HG03039 (cell line): Measurements from ENCODE around the gene HSD11B2.

ENCODE experiments used
- ATAC-seq: cut with Tn5 transposase; IDR thresholded peaks from one replicate; pipeline ENCODE4 v1.9.1; 2021; ENCODE audit warnings: mild to moderate bottlenecking, moderate library complexity; ENCODE audit not compliant: unreplicated experiment

Gene HSD11B2

DNA sequence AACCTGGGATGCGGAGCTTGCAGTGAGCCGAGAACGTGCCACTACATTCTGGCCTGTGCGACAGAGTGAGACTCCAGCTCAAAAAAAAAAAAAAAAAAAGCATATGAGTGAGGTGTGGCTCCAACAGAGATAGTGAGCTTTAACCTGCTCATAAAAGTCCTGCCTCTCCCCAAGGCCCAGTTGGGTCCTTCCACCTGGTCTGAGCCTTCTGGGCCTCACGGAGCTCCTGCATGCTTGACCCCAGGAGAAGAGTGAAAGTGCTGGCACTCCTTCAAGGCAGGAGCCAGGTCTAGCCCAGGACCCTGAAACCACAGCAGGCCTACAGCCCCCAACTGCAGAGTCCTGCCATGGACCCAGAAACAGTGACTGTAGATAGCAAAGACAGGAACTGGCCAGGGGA lies 17.7 kb downstream of the HSD11B2 start:
- no peak for ATAC-seq

DNA sequence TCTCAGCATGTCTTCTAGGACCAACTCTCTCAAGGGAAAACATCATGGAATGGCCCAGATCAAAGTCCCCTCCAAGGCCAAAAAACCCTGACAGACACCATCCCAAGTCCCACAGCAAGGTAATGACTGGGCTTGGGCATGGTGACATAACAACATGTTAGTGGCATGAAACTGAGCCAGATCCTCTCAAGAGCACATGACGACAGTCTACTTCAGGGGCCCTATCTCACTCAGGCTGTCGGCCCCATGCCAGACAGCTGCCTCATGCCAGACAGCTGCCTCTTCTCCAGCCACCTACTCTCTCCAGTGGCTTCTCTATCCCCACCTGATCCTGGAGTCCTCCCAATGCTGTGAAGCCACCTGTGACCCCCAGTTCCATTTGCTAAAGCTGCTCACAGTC lies 18.4 kb downstream of the HSD11B2 start:
- no peak for ATAC-seq

DNA sequence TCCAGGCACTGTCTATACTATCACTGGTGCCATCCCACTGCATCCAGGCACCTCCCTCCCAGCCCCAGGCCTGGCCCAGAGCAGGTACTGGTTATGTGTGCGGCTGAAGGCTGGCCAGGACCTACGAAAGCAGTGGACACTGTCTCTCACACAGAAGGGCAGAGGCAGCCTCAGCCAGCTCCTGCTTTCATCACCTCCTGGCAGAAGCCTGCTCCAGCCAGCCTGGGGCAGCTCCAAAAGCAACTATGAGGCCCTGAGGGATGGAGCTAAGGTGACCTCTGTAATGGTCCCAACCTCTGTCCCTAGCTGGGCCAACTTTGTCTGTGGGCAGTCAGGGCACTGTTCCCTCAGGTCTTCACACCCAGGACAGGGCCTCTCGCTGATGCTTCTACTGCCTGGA lies 18.8 kb downstream of the HSD11B2 start:
- no peak for ATAC-seq

DNA sequence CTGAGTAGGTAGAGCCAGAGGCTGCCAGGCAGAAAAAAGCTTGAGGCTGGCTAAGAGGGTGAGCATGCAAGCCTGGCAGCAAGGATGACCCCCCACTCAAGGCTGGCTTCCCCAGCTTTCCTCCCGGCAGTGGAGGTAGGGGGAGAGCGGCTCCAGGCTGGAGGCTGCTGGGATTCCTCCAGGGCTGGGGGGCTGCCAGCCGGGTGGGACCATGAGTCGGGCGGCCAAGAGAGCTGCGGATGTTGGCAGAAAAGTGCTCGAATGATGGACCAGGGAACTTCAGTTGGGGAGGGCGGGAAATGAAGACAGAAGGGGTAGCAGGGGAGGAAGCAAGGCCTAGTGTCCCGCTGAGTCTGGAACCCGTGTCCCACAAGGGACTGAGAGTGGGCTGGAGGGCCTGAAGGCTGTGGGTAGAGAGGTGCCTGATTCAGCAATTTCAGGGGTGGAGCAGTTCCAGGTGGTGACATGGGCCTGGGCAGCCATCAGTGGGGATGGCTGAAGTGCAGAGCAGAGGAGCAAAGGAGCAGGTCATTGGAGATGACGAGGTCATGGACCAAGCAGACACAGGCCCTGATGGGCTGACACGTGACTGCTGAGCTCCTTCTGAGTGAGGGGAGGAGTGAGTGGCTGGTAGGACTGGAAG lies 20.3 kb downstream of the HSD11B2 start:
- no peak for ATAC-seq

DNA sequence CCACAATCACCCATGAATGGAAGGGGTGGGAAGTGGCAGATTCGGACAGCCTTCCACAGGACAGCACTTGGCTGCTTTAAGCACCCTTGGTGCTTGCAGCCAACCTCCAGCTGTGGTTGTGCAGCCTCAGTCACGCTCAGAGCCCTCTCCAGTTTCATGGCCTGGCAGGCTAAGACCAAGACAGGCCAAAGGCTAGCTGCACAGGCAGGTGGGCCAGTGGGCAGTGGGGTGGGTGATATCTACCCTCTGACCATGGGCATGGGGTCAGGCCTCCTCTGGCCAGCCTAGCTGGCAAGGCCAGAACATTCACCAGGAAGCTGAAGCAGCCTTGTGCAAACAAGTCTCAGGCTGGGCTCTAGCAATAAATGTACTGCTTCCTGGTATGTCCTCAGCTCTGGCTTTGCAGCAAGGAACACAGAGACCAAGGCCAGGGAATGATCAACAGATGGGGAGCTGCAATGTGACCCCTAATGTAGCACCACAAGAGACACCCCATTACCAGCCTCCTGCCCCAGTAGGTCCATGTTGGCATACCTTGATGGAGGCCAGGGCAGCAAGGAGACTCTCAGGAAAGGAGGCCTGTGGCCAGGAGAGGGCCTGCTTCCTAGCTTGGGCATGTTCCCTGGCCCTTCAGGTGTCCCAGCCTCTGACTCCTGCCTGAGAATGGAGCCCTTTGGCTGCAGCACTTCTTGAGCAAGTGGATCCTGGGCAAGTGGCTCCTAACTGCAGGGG lies 20.9 kb downstream of the HSD11B2 start:
- no peak for ATAC-seq

DNA sequence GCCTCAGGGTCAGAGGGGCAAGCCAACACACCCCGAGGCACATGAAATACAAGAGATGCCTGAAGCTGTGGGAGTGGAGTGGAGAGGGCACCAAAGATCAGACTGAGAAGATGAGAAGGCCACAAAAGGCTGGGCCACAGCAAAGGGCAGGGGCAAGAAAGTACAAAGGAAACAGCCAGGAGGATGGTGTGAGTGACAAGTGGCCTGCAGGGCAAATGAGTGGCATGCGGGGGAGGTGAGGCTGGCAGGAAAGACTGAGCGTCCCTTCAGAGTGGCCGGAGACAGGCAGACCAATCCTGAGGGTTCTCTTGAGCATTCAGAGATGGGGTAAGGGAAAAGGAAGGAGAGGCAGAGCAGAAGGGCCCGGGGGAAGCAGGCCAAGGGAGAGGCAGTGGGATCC lies 23.2 kb downstream of the HSD11B2 start:
- ATAC-seq: no peak

DNA sequence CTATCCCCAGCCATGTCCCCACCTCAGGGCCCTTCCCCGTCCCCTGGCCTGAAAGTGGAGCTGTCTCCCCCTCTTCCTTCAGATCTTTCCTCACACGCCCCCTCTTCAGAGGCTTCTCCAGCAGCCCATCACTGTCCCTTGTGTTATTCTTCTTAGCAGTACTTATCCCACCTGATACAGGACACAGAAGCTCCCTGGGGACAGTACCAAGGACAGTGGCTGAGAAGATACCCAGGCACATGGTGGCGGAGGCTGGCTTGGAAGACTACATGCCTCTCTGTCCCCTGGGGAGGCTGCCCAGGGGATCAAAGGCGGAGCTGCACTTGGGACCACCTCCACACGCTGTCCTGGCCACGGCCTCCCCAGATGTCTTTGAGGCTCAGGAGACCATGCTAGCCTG lies 23.9 kb downstream of the HSD11B2 start:
- ATAC-seq: no peak

DNA sequence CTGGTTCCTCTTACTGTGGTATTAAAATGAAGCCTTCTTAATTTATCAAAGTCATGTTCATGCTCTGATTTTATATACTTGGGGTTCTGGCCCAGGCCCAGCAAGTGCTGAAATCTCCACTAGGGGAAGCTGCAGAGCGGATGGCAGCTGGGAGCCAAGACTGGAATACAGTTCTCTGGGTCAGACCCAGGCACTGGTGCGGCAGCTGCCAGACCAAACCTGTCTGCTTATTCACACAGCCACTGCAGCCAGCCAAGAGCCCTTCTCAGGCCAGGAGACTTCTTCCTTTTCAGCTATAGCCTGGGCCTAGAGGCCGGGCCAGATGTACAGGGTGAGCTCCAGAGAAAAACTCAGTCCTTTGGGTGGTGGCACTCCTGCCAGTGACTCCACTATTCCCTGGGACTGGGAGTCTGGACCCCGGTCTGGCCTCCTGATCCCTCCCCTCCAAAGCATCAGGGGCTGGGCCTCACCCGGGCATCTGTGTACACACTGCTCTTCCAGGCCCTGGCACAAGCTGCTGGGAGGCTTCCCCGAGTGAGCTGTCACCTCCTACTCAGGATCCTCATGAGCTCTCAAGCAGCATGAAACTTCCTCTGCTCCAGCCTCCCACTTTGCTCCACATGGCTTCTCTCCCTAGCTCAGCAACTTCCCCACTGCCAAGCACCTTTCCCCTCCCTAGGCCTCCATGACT lies 25.6 kb downstream of the HSD11B2 start:
- no peak for ATAC-seq

DNA sequence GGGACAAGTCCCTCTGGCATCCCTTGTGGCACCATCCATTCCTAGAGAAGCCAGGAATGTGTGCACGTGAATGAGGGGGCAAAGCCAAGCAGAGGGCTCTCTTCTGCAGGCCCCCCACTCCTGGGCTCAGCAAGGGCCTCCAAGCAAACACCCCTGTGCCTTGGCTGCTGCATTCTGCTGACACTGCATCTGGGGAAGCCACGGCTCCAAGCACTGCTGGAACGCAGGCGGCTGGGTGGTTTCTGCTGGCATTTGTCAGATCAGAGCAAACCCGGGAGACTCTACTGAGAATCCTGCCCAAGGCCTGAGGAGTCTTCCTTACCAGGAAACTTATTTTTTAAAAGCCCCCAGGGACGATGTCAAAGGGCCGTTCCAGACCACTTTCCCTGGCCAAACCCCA lies 26.7 kb downstream of the HSD11B2 start:
- ATAC-seq: no peak

DNA sequence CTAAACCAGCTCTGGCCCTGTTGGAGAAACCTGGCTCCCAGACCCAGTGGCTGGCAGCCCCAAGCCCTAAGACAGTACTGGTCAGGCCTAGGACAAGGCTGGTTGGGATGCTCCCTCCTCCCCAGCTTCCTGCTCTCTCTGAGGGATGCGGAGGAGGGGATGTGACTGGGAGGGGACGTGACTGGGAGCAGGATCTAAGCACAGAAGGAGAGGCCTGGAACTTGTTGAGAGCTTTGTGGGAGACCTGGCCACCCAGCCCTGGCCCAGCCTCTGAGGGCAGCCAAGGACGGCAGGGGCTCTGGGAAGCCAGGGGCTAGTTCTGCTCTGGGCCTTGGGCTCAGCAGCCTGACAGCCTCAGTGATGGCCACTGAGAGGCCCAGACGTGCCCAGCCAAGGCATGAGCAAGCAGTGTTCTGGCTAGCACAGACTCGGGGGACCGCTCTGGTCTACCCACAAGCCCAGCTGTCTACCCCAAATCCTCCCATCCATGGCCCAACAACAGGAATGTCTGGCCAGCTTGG lies 27.3 kb downstream of the HSD11B2 start:
- ATAC-seq: no peak

DNA sequence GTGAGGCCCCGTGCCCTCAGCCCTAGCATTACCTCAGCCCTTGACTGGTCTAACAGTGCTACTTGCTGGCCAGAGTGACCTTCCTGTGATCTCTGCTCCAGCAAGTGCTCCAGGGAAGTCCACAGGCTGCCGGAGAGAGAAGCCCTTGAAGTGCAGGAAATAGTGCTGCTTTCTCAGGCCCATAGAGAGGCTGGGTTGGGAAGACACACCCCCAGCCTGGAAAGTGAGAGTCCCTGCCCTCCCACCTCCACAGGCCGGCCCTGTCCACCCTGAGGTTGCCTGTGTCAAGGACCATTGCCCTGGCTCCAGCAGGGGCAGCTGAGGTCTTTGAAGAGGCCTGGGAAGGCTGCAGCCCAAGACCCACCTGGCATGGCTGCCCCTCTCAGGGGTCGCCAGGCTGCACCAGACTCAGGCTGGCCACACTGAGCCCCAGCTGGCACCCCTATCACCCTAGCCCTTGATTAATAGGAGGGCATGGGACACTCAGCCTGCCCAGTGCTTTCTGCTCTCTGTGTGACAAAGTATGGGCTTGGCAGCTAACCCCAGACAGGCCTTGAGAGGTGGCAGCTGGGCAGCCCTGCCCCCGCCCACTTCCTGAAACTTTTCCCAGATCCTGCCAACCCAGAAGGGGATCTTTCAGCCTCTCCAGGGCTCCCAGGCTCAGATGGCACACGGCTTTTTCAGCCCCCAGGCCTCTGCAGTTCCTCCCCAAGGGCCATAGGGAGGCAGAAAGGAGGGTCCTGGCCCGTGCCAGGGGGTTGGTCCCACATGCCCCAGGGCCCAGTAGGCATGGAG lies 28.3 kb downstream of the HSD11B2 start:
- ATAC-seq: no peak

DNA sequence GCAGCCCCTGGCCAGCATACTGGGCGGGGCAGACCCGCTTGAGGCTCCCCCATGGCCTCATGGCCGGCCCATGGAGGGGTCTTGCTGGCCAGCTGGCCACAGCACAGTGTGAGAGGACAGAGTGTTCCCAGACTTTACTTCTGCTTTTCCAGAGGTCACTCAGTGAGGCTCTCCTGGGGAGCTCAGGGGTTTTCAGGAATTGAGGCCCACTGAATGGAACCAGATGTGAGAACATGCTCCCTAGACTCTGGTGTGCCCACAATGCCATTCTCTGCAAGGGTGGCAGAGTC lies 28.9 kb downstream of the HSD11B2 start:
- ATAC-seq: no peak

DNA sequence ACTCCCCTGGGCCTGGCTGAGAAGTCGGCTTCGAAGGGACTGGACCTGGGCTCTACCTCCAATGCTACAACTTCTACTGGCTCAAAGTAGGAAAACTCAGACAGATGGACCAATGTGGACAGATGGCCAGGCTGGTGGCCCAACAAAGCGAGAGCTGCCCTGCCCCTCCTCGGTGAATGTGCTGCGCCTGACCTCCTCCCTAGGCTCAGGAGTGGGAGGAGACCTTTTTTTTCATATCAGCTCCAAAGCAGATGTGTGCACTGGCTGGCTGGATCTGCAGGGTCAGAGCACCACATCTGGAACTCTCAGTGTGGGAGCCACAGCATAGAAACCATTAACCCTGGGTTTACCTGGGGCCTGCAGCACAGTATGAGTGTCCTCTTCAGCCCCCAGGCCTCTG lies 29.2 kb downstream of the HSD11B2 start:
- no peak for ATAC-seq

DNA sequence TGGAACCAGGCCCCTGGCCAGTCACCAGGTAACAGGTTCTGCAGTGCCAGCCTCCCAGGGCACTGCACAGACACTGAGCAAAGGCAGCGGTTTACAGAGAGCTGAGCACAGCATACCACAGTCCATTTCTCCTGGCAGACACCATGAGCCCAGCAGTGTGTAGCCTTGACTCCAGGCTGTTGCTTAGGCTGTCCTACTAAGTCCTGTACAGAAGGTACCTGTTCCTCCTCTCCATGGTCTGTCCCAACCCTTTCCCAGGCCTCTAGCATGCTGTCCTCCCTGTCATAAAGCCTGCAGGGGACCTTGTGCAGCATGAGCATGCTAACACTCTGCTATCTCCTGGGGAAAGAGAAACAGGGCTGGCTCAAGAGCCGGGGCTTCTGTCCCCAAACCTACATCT lies 30.0 kb downstream of the HSD11B2 start:
- ATAC-seq: no peak

DNA sequence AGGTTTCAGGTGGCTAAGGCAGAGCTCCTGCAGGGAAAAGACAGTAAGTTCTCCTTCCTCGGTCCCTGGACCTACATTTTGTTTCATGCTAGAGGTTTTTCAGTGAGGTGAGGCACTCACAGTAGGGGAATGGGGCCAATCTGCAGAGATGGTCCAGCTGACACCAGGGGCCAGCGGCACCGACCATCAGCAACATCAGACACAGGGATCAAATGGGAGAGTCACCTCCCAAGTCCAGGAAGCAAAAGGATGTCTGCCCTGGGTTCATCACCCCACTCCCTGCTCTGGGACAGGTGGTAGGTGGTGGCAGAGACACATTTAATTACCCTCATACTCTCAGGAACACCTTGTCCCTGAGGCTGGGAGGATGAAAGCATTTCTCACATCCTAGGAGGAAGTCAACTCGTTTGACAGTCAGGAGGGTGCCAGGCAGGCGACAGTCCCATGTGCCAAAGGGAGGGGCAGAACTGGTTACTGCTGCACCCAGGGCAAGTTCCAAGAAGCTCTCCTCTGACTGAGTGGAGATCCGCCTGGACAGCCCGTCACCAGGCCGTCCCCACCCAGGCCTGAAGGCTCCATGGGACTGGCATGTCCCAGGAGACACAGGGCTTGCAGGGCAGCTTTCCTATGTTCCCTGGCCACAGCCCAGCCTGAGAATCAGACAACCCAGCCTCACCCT lies 30.8 kb downstream of the HSD11B2 start:
- no peak for ATAC-seq

DNA sequence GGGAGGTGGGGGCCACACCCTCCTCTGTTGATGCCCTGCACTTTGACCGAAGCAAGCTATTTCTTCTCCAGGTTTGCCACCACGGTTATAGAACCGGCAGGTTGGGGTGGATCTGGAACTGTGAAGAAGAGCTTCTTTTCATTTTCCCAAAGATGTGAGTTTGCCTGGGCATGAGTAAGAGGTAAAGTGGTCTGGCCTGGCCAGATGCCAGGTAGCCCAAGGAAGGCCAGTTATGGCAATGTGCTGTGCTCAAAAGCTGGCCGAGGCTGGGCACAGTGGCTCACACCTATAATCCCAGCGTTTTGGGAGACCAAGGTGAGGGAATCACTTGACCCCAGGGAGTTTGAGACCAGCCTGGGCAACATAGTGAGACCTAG lies 31.3 kb downstream of the HSD11B2 start:
- ATAC-seq: no peak

DNA sequence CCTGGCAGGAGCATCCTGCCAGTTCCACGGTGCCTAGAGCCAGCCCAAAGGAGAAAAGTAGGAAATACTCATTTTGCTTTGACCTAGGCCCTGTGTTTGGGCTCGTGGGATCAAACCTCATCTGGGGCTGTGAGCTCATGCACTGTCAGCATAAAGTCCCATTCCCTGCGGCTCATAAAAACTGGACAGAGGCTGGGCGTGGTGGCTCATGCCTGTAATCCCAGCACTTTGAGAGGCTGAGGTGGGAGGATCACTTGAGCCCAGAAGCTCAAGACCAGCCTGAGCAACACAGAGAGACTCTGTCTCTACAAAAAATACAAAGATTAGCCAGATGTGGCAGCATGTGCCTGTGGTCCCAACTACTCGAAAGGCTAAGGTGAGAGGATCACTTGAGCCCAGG lies 32.1 kb downstream of the HSD11B2 start:
- ATAC-seq: no peak

DNA sequence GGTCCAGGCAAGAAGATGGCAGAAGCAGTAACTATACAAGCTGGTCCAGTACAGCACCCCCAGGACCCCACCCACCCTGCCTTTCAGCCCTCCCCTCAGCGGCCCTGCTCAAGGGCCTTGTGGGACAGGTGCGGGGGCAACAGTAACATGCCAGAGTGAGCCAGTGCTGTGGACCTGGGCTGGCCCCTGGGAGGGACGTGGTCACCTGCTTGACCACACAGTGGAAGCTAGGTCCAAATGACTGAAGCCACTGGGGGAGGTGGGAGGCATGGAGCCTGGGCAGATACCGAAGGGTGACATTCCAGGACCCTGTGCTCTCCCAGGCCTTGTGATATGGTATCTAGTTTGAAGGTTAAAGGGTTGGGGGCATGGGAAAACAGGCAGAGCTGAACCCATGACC lies 32.8 kb downstream of the HSD11B2 start:
- no peak for ATAC-seq

DNA sequence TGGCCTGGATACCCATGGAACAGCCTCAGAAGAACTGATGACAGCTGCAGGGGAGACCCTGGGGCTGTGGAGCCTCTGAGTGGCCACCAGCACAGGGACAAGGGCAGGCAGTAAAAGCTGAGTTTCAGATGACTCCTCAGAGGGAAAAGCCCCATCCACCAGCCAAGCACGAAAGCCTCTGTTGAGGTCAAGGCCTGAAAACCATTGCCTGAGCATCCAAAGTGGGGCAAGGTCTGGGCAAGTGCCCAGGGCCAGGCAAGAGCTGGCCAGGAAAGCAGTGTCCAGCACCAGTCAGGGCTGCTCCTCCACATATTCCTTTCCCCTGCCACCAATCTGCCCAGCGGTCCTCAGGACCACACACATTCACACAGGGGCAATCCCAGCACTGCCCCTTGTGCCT lies 33.6 kb downstream of the HSD11B2 start:
- no peak for ATAC-seq

DNA sequence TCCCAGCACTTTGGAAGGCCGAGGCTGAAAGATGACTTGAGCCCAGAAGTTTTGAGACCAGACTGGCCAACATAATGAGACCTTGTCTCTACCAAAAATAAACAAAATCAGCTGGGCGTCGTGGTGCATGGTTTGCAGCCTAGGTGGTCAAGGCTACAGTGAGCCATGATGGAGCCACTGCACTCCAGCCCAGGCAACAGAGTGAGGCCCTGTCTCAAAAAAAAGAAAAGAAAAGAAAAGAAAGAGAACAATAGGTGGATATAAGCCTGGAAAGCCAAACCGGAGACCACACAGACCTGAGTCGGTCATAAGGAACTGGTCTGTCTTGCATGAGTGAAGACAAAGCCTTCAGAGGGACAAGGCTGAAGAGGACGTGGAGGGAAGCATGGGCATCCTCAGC lies 35.7 kb downstream of the HSD11B2 start:
- ATAC-seq: no peak

DNA sequence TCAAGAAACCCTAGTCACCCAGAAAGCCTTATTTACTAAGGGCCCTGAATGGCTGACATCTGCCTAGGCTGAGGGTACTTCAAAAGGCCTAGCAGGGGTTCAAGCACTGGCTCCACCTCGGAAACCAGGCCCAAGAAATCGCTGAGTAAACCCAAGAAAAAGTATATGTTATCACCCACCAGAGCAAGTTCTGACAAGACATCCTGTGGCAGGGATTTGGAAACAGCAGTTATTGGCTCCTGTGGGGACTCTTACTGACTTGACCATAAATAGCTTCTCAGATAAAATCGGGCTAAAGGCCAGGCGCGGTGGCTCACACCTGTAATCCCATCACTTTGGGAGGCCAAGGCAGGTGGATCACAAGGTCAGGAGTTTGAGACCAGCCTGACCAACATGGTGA lies 37.8 kb downstream of the HSD11B2 start:
- no peak for ATAC-seq
